Stimulated activated CD8-positive, alpha-beta memory T cell treated with anti-CD3 and anti-CD28 coated beads, Interleukin-15, amount 100 ng/mL, for 24 hours (primary cell): ENCODE results near the gene PPARA.

ENCODE experiments used
- DNase-seq: peaks from one replicate; pipeline ENCODE4 v3.0.0-alpha.2; 2020; ENCODE audit warnings: low read depth

The PPARA gene

DNA sequence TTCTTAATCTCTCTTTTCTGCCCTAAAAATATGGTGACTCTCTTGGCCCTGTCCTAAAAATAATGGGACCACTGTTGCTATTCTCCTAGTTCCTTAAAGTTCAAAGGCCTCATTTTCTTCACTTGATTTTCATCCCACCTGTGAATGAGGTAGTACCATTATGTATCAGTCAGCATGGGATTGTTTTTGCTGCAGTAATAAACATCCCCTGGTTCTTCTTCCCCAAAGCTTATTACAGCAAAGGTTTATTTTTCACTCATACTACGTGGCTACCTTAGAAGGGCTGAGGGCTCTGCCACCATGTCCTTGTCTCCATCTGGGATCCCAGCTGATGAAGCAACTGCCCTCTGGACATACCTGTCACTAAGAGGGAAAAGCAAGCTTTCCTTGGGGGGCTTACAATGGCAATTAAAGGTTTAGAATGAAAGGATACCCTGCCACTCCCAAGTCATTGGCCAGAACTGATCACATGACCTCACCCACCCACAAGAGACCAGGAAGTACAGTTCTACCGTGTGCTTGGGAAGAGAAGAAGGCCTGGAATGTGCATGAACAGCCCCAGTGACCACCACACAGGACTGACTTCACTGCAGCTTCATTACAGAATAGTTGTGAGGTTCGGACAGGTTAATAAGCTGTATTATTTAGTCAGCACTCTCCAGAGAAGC is 125.3 kb downstream of the PPARA start:
- DNase-seq, result no peak

DNA sequence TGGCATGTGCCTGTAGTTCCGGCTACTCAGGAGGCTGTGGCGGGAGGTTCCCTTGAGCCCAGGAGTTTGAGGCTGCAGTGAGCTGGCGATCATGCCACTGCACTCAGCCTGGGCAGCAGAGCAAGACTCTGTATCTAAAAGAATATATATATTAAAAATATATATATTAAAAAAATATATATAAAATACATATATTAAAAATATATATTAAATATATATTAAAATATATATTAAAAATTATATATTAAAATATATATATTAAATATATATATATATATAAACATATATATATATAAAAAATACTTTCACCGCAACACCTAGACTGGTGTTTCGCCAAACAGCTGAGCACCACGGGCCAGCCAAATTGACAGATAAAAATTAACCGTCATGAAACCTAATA is 126.2 kb downstream of the PPARA start:
- no peak for DNase-seq

DNA sequence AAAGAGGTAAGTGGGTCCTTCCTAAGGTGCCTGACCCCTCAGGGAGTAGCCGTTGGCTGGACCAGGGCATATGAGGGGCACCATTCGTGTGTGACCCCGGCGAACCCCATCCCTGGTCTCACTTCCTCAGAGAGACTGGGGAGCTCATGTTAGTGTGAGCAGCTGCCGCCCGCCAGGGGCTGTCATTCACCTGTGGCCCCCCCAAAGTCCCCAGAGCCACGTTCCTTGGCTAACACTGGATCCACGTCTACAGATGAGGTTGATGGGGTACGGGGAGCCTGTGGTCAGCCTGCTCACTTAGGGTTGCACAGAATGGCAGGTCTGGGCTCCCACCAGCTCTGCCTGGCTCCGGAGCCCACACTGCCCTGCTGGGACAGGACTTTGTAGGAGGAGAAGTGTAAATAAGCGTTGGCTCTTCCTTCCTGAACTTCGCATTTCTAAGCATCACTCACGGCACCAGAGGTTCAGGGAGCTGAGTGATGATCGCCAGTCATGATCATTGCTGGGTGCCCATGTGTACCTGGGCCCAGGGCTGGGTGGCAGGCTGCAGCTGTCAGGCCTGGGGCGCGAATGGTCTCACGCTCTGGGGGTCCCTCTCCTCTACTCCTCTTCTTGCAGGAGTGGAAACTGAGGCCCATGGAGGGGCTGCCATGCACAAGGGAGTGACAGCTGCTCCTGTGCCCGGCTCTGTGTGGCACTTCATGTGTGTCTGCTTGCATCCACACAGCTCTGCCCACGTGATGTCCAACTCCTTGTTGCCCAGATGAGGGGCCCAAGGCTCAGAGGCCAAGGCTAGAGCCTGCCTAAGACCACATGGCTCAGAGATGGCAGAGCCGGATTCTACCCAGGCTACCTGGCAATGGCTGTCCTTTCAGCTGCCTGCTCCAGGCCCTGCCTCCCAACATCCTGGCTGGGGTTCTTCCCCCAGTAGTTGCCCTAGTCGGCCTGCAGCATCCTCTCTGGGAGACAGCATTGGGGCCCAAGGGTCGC is 128.6 kb downstream of the PPARA start:
- DNase-seq, result no peak

DNA sequence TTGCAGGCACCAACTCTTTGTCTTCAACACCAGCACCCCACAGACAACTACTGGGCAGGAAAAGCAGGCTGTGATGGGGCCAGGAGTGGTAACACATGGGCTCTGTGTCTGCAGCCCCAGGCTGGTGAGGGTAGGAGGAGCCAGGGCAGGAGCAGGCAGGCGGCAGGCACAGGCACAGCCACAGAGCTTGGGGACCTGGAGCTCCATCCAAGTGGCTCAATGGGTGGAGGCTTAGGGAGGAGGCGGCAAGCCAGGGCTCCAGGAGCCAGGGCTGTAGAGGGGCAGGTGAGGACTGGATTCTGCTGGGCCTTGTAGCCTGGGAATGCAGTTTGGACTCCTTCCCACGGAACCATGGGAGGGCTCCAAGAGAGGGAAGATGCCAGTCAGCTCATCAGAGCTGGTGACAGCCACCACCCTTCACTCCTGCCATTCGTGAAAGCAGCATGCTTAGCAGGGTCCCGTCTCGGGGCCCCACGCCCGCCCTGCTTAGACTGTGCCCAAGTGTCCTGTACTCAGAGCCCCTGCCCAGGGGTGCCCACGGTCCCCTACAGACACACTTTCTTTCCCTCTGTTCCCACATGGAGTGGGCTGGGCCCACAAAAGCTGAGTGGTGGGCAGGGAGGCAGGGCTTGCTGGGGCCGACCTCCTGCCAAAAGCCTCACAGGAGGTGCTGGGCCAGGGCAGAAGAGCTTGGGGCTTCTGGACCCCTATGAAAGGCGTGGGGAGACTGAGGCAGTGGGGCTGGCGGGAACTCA is 129.9 kb downstream of the PPARA start:
- no peak for DNase-seq

DNA sequence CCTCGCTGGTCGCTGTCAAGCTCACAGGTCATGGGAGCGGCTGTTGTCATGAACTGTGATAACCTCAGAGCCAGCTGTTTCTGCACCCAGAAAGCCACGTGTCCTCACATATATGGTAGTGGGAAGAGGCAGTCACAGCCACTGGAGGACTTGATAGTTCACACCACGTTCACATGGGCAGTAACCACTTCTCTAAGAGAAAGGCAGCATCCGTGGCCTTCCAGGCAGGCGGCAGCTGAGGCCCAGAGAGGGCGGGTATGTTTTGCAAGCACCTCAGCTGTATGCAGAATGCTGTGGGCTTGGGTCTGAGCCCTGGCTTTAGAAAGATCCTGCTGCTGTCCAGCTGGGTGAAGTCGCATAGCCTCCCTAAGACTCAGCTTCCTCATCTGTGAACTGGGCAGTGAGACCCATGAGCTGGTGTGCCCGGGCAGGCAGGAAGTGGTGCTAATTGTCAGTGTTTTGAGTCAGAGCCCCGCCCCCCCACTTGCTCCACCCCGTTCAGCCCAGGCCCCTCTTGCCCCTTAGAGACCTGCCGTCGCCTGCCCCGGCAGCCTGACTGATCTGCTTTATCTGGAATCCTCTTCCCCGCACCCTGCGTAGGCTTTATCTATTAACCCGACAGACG is 130.8 kb downstream of the PPARA start:
- no peak for DNase-seq

DNA sequence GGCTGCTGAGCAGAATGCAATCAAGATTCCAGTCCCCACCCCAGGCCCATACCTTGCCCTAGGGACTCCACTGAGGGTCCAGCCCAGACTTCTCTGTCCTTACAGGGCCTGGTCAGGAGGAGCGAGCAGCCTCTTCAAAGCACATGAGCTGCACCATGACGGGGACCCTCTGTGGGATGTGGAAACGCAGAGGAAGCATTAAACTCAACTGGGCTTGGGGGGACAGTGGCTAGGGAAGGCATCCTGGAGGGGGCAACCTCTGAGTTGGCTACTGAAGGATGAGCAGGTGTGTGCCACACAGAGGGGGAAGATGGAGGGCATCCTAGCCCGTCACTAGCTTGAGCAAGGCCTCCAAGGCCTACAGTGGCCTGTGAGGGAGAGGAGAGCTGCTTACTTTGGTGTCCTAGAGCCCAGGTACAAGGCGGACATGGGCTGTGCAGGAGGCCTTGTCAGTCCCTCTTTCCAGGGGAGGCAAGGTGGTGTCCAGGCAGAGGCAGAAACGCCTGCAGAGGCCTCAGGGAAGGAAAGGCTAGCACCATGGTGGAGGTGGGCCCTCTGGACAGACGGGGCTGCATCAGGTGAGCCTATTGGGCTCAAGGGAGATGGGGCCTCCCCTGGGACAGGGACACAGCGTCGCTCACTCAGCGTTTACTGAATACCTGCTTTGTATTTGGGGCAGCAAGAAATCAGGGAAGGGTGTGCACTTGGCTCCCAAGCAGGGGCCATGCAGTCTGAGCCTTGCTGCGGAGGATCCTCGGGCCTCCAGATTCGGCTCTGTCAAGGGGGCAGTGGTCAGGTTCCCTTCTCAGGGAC is 131.7 kb downstream of the PPARA start:
- DNase-seq, result no peak

DNA sequence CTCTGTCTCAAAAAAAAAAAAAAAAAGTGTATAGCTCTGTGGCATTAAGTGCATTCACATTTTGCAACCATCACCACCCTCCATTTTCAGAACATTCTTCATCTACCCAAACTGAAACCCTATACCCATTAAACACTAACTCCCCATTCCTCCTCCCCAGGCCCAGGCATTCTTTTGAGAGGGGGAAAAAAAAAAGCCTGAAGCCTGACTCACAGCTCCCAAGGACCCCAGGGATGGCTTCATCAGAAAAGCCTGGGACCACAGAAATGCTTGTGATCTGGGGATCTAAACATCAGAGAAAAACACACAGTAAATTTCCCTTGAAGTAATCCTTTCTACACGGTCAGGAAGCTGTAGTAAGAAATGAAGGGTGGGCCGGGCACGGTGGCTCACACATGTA is 135.7 kb downstream of the PPARA start:
- no peak for DNase-seq

DNA sequence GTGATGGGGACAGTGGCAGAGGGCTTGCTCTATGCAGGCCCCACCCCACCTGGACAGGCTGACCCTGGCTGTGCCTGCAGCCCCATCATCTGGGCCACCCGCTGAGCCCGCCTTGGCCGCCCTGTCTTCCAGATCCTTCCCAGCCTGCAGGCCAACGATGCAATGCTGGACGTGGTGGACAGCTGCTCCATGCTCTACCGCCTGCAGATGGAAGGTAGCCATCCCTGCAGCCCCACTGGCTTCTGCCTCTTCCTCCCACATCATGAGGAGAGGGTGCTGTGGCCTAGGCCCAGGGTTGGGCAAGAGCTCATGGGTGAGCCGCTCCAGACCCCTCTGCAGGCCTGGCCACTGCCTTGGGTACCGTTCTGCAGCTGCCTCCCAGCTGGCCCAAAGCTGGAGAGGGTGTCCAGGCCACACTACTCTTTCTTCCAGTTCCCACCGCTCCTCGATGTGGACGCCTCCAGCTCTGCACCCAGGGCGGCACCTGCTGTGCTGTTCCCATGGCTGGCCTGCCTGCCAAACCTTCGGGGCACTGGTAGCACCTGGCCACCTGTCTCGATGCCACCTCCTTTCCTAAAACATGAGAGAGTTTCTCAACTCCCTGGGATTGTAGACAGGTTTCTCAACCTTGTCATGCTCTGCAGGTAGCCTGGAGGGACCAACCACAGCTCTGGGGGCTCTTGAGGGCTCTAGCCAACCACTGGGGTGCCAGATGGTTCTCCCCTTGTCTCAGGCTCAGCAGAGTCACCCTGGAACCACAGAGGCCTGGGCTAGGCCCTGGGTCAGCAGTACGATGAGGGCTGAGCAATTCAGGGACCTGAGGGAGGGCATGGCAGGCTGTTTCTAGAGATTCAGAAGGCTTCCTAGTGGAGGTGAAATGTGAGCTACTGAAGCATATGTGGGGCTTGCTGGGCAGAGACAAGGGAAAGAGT is 136.9 kb downstream of the PPARA start:
- DNase-seq, result no peak

DNA sequence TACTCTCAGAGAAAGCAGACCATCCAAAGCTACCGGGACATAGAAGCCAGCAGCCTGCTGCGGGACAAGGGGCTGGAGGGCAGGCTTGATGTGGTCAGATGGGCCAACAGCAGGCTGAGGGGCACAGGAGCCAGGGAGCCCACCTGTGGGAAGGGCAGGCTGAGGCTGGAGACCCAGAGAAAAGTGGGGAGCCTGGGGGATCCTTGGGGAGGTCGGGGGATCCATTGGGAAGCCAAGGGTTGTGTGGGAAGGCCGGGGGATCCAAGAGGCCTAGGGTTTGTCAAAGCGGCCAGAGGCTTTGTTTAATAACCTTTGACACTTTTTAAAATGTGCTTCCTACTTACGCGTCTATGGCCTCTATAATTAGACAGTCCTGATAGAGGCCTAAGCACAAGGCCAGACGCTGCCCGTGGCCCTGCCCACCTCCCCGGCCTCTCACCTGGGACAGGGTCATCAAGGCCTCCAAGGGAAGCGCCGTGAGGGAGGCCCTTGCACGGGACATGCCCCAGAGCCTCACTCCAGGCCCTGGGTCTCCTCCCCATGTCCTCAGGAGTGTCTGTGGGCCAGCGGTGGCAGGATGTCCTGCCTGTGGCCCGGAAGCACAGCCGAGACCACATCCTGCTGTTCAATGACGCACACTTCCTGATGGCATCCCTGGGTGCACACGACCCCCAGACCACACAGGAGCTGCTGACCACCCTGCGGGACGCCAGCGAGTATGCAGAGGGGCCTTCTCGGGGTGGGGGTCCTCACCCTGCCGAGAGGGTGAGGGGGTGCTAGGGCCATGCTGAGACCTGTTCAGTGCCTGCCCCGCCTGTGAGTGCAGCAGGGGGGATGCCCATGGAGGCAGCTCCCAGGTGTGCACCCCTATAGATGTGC is 137.8 kb downstream of the PPARA start:
- DNase-seq, result no peak

DNA sequence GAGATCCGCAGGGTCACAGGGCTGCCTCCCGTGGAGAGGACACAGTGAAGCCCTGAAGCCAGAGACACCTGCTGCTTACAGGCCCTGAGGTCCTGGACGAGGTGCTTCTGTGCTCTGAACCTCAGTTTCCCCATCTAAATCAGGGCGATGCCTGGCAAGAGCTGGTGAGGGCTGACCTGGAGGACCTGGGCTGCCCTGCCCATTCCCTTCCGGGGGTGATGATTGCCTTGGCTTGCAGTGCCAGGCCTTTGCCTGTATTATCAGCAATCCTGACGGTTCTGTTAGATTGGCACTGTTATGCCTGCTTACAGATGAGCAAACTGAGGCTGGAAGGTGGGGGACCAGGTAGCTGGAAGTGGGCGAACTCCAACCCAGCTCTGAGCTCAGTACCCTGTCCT is 138.5 kb downstream of the PPARA start:
- DNase-seq, result no peak

DNA sequence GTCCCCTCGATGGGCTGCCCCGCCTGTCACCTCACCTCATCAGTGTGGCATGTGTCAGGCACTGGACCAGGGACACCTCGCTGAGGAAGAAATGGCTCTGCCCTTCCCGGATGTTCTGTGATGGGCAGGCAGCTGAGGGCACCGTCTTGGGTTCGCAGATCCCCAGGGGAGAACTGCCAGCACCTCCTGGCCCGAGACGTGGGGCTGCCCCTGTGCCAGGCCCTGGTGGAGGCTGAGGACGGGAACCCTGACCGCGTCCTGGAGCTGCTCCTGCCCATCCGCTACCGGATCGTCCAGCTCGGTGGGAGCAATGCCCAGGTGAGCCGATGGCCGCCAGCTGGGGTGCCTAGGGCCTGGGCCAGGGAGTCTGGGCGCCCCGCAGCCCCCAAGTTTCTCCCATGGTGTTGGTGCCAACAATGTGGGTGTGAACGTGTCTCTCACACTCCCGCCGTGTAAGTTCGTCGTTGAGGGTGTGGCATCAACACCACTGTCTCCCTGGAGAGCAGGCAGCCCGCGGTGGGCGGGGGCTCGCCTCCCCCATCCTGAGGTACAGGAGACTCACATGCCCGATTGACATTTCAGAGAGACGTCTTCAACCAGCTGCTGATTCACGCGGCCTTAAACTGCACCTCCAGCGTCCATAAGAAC is 139.0 kb downstream of the PPARA start:
- DNase-seq, result no peak

DNA sequence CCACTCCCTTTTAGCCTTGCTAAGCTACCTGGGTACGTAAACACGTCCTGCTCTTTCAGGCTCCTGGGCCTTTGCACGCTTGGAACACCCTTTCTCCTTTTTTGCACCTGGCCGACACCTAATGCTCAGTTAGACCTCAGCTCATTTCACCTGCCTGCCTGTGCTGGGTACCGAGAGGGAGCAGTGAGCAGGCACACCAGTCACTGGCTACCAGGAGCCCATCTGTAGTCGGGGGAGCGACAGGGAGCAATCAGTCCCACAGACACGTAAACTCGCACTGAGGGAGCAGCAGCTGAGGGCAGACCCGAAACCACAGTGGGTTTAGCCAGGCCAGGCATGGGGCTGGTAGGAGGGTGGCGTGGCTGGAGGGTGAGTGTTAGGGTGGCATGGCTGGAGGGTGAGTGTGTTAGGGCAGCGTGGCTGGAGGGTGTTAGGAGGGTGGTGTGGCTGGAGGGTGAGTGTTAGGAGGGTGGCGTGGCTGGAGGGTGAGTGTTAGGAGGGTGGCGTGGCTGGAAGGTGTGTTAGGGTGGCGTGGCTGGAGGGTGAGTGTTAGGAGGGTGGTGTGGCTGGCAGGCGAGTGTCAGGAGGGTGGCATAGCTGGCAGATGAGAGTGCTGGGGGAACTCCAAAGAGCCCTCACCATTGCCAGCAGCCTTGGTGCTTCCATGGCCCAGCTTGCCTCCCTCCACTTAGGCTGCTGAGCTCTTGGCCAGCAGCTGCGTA is 140.0 kb downstream of the PPARA start:
- no peak for DNase-seq

DNA sequence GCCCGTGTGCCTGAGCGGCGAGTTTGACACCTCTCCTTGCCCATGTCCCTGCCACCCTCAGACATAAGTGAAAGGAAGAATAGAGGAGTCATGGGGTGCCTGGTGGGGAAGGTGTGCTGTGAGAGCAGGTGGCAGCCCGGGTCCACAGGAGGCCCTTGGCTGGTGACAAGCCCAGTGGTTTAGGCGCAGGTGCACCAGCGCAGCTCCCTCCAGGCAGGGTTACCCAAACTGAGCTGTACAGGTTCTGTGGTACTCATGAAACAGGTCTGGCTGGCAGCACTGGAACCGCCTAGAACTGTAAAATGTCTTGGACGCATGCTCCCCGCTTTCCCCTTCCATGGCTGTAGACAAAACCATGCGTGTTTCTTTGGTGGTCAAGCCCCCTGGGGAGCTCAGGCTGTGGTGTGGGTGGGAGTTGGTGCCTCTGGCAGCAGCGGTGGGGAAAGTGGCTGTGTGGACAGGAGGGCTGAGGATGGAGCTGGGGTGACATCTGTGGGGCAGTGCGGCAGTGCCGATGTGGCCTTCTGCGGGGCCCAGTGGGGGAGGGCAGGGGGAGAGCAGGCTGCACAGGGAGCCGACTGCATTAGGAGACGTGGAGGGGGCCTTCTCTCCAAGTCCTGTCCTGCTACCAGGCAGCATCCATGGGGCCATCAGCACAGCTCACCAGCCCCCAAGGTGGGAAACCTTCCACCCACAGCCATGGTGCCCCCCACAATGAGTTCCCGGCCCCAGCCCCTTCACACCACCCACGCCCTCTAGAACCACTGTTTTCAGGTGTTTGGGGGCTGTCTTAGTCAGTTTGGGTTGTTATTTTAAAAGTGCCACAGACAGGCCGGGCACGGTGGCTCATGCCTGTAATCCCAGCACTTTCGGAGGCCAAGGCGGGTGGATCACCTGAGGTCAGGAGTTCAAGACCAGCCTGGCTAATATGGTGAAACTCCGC is 140.8 kb downstream of the PPARA start:
- DNase-seq, result no peak

DNA sequence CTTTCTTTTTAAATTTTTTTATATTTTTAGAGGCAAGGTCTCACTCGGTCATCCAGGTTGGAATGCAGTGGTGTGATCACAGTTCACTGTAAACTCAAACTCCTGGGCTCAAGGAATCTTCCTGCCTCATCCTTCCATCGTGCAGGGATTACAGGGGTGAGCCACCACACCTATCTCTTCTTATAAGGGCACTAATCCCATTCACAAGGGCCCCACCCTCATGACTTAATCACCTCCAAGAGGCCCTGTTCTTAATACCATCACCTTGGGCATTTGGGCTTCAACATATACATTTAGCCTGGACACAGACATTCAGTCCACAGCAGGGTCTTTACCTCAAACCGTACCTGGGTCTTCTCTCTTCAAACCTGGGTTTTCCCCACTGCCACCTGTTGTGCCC is 141.8 kb downstream of the PPARA start:
- DNase-seq, result no peak

DNA sequence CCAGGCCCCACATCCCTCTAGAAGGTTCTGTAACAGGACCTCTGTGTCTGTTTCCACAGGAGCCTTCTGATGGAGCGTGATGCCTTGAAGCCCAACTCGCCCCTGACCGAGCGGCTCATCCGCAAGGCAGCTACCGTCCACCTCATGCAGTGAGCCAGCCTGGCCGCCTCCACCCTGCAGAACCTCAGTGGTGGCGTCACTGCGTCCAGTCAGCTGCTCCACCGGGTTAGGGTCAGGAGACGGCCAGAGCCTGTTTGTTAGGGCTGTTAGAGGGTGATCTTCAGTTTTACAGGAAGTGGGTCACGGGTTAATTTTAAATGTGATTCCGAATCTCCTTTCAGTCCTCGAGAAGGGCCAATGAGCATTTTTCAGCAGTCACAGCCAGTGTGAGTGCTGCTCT is 142.4 kb downstream of the PPARA start:
- no peak for DNase-seq
